Liver (tissue), 3 donors: ENCODE results near the gene CUL2.

Experiments used
- FOXA2 ChIP-seq: IDR thresholded peaks from 2 replicates; pipeline ENCODE4 v1.6.1; 2016; ENCODE audit warnings: antibody characterized with exemption
- GABPA ChIP-seq, 2 donors: IDR thresholded peaks in 1 of 2; conservative IDR thresholded peaks in 1 of 2; 2 replicates each; pipeline ENCODE4 v1.6.1; 2016; ENCODE audit warnings: antibody characterized with exemption in 2 of 2, mild to moderate bottlenecking in 1 of 2, moderate library complexity in 1 of 2
- JUND ChIP-seq, 2 donors: IDR thresholded peaks; 2 replicates each; pipeline ENCODE4 v1.6.1; 2016; ENCODE audit warnings: antibody characterized with exemption in 2 of 2
- RAD21 ChIP-seq, 2 donors: IDR thresholded peaks; 2 replicates each; pipeline ENCODE4 v1.6.1; 2016; ENCODE audit warnings: antibody characterized with exemption in 2 of 2, mild to moderate bottlenecking in 2 of 2
- SP1 ChIP-seq: IDR thresholded peaks from 2 replicates; pipeline ENCODE4 v1.6.1; 2018; ENCODE audit warnings: antibody characterized with exemption, mild to moderate bottlenecking
- YY1 ChIP-seq: IDR thresholded peaks from 2 replicates; pipeline ENCODE4 v1.6.1; 2016; ENCODE audit warnings: antibody characterized with exemption, mild to moderate bottlenecking
- TF ChIP-seq, protein P1 (sequence below): IDR thresholded peaks from 2 replicates; pipeline ENCODE4 v1.6.1; 2016; ENCODE audit warnings: antibody characterized with exemption
- TF ChIP-seq, protein P2 (sequence below): IDR thresholded peaks from 2 replicates; pipeline ENCODE4 v1.6.1; 2016; ENCODE audit warnings: antibody characterized with exemption
- TF ChIP-seq, protein P3 (sequence below): fragments of 150-350 bp; IDR thresholded peaks from 2 replicates; pipeline ENCODE4 v1.5.1; 2017; ENCODE audit warnings: improper control_type of control experiment, low read depth, low read length; ENCODE audit not compliant: missing input control
- TF ChIP-seq, protein P4 (sequence below): IDR thresholded peaks from 2 replicates; pipeline ENCODE4 v1.6.1; 2016; ENCODE audit warnings: antibody characterized with exemption, mild to moderate bottlenecking
- donor health status: healthy.
- donor health status: healthy.

DNA sequence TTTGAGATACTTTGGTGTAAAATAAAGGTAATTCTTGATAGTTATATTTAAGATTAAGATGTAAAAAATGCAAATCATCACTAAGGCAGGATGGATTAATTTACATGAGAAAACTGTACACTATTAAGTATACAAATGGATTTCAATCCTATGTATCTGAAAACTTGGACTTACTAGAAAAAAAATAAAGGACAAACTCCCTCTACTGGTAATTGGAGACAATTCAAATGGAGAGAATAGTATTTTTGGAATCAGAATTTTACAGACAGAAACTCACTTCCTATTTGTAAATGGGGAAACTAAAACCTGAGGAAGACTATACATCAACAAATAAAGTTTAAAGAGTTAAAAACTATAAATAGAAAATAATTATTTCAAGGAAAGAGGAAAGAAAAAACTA is 62.6 kb downstream of the CUL2 start:
- TF ChIP-seq, protein P1, sequence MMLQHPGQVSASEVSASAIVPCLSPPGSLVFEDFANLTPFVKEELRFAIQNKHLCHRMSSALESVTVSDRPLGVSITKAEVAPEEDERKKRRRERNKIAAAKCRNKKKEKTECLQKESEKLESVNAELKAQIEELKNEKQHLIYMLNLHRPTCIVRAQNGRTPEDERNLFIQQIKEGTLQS, result no peak
- TF ChIP-seq SP1, result no peak
- TF ChIP-seq, protein P2, sequence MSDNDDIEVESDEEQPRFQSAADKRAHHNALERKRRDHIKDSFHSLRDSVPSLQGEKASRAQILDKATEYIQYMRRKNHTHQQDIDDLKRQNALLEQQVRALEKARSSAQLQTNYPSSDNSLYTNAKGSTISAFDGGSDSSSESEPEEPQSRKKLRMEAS, result no peak
- peak; percentile 48 to 55 for TF ChIP-seq RAD21 (IDR thresholded peaks at IDR 0.05)
- TF ChIP-seq, protein P3, sequence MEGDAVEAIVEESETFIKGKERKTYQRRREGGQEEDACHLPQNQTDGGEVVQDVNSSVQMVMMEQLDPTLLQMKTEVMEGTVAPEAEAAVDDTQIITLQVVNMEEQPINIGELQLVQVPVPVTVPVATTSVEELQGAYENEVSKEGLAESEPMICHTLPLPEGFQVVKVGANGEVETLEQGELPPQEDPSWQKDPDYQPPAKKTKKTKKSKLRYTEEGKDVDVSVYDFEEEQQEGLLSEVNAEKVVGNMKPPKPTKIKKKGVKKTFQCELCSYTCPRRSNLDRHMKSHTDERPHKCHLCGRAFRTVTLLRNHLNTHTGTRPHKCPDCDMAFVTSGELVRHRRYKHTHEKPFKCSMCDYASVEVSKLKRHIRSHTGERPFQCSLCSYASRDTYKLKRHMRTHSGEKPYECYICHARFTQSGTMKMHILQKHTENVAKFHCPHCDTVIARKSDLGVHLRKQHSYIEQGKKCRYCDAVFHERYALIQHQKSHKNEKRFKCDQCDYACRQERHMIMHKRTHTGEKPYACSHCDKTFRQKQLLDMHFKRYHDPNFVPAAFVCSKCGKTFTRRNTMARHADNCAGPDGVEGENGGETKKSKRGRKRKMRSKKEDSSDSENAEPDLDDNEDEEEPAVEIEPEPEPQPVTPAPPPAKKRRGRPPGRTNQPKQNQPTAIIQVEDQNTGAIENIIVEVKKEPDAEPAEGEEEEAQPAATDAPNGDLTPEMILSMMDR, result peak; percentile 27
- no peak for TF ChIP-seq YY1
- TF ChIP-seq FOXA2, result no peak
- no peak for TF ChIP-seq GABPA (IDR thresholded peaks at IDR 0.05 in 1 of 2, conservative IDR thresholded peaks at IDR 0.05 in 1 of 2)
- TF ChIP-seq JUND (IDR thresholded peaks at IDR 0.05), result no peak
- TF ChIP-seq, protein P4, sequence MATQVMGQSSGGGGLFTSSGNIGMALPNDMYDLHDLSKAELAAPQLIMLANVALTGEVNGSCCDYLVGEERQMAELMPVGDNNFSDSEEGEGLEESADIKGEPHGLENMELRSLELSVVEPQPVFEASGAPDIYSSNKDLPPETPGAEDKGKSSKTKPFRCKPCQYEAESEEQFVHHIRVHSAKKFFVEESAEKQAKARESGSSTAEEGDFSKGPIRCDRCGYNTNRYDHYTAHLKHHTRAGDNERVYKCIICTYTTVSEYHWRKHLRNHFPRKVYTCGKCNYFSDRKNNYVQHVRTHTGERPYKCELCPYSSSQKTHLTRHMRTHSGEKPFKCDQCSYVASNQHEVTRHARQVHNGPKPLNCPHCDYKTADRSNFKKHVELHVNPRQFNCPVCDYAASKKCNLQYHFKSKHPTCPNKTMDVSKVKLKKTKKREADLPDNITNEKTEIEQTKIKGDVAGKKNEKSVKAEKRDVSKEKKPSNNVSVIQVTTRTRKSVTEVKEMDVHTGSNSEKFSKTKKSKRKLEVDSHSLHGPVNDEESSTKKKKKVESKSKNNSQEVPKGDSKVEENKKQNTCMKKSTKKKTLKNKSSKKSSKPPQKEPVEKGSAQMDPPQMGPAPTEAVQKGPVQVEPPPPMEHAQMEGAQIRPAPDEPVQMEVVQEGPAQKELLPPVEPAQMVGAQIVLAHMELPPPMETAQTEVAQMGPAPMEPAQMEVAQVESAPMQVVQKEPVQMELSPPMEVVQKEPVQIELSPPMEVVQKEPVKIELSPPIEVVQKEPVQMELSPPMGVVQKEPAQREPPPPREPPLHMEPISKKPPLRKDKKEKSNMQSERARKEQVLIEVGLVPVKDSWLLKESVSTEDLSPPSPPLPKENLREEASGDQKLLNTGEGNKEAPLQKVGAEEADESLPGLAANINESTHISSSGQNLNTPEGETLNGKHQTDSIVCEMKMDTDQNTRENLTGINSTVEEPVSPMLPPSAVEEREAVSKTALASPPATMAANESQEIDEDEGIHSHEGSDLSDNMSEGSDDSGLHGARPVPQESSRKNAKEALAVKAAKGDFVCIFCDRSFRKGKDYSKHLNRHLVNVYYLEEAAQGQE, result no peak
